ENCODE measurements around the gene CBARP.

The CBARP gene

GRCh38 chr19:1254081-1254527 lies 16.3 kb upstream of the CBARP start:
- DNase-seq (ENCODE audit: extremely low spot score), result no peak
- ChIA-PET POLR2A (no interaction called here), CTCF (interaction anchor here (3.3 to 18.0 kb wide), 2 partner anchors 11 to 12 kb away, joined by 28 to 491 read pairs; partner anchors contain the start of genes ATP5F1D and CBARP)
- TF ChIP-seq CTCF (IDR thresholded peaks at IDR 0.05; ENCODE audit: control extremely low read depth, extremely low read depth, low read depth, missing control alignments), result no peak

DNA sequence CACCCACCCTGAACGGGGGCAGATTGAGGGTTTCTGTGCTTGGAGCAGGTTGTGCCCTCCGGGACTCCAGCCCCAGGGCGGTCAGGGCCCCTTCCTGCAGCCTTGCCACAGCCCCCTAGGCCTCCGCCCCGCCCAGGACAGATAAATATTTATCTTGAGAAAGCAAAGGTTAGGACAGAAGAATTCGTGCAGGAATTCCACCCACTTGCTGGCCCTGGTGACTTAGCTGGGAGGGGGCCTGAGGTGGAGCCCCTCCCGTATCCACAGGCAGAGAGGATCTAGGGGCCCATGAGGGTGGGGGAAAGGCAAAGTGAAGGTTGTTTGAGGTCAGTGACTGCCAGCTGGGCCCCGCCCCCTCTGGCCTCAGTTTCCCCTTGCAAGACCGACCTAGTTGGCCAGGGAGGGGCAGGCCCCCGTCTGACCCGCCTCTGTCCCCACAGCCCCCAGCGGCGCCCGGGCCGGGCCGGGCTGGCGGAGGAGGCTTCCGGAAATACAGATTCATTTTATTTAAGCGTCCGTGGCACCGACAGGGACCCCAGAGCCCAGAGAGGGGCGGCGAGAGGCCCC lies 15.8 kb upstream of the CBARP start:
- ChIA-PET CTCF (interaction anchor here (1.0 to 18.0 kb wide), 4 partner anchors 8 to 15 kb away, joined by 3 to 491 read pairs (median 18); partner anchors contain the start of genes ATP5F1D, CBARP and CIRBP), POLR2A (interaction anchor here (0.7 to 2.7 kb wide), 4 partner anchors 12 to 22 kb away, joined by 4 to 18 read pairs (median 4); partner anchors contain the start of genes CIRBP and FAM174C)
- DNase-seq (ENCODE audit: extremely low spot score), result no peak
- TF ChIP-seq CTCF (IDR thresholded peaks at IDR 0.05; ENCODE audit: control extremely low read depth, extremely low read depth, low read depth, missing control alignments), result no peak

- DNase-seq (ENCODE audit: extremely low spot score), result no peak
- POLR2A ChIA-PET, result interaction anchor here (0.7 to 2.7 kb wide), 5 partner anchors 12 to 23 kb away, joined by 3 to 18 read pairs (median 4); partner anchors contain the start of genes CIRBP and FAM174C
- no peak for TF ChIP-seq CTCF (IDR thresholded peaks at IDR 0.05; ENCODE audit: control extremely low read depth, extremely low read depth, low read depth, missing control alignments)
- CTCF ChIA-PET, result interaction anchor here (1.0 to 18.0 kb wide), 4 partner anchors 9 to 16 kb away, joined by 3 to 491 read pairs (median 18); partner anchors contain the start of genes ATP5F1D, CBARP and CIRBP
These were observed 15.2 kb upstream of the CBARP start for GRCh38 chr19:1252821-1253513.

- POLR2A ChIA-PET, result interaction anchor here (0.7 to 2.7 kb wide), 3 partner anchors 13 to 22 kb away, joined by 3 to 18 read pairs (median 4); partner anchors contain the start of gene CIRBP
- TF ChIP-seq CTCF (IDR thresholded peaks at IDR 0.05; ENCODE audit: control extremely low read depth, extremely low read depth, low read depth, missing control alignments), result no peak
- CTCF ChIA-PET, result interaction anchor here (1.0 to 18.0 kb wide), 4 partner anchors 10 to 17 kb away, joined by 3 to 491 read pairs (median 18); partner anchors contain the start of genes ATP5F1D, CBARP and CIRBP
- DNase-seq (ENCODE audit: extremely low spot score), result no peak
These were observed 14.5 kb upstream of the CBARP start for GRCh38 chr19:1252221-1252820.

- CTCF ChIA-PET, result interaction anchor here (3.3 kb wide), 1 partner anchor 15 kb away, joined by 28 read pairs; no protein-coding TSS in a partner anchor
- POLR2A ChIA-PET, result interaction anchor here (2.7 kb wide), 1 partner anchor 18 kb away, joined by 18 read pairs; the partner anchor contains the start of gene CIRBP
- no peak for DNase-seq (ENCODE audit: extremely low spot score)
- TF ChIP-seq CTCF (IDR thresholded peaks at IDR 0.05; ENCODE audit: control extremely low read depth, extremely low read depth, low read depth, missing control alignments), result no peak
These were observed 13.8 kb upstream of the CBARP start for GRCh38 chr19:1251330-1252220.
